GM12872 (cell line): ENCODE measurements around the gene CEMIP.

Source experiments
- TF ChIP-seq, protein P1 (sequence below): IDR thresholded peaks from 3 replicates; pipeline ENCODE4 v1.5.1; 2011; ENCODE audit warnings: low read depth, mild to moderate bottlenecking, low read length, moderate library complexity; ENCODE audit not compliant: insufficient read depth

CEMIP gene

DNA sequence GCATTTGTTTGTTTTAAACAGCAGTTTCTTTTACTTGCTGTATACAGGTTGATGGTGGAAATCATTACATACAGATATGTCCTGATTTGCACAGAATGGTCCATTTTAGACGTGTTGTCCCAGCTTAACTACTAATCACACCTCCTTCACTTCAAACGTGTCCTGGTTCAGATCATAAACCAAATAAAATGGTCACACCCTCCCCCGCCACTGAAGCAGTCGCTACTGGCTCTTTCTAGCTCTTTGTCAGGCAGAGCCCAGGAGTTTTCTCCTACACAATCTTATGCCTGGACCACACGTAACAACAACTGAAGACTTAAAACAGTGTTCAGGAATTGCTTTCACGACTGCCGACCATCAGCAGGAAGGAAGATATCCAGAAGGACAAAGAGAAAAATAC is 136.9 kb downstream of the CEMIP start:
- TF ChIP-seq, protein P1, sequence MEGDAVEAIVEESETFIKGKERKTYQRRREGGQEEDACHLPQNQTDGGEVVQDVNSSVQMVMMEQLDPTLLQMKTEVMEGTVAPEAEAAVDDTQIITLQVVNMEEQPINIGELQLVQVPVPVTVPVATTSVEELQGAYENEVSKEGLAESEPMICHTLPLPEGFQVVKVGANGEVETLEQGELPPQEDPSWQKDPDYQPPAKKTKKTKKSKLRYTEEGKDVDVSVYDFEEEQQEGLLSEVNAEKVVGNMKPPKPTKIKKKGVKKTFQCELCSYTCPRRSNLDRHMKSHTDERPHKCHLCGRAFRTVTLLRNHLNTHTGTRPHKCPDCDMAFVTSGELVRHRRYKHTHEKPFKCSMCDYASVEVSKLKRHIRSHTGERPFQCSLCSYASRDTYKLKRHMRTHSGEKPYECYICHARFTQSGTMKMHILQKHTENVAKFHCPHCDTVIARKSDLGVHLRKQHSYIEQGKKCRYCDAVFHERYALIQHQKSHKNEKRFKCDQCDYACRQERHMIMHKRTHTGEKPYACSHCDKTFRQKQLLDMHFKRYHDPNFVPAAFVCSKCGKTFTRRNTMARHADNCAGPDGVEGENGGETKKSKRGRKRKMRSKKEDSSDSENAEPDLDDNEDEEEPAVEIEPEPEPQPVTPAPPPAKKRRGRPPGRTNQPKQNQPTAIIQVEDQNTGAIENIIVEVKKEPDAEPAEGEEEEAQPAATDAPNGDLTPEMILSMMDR, result no peak

GRCh38 chr15:80918196-80918783 is 139.1 kb downstream of the CEMIP start:
- TF ChIP-seq, protein P1, result no peak

DNA sequence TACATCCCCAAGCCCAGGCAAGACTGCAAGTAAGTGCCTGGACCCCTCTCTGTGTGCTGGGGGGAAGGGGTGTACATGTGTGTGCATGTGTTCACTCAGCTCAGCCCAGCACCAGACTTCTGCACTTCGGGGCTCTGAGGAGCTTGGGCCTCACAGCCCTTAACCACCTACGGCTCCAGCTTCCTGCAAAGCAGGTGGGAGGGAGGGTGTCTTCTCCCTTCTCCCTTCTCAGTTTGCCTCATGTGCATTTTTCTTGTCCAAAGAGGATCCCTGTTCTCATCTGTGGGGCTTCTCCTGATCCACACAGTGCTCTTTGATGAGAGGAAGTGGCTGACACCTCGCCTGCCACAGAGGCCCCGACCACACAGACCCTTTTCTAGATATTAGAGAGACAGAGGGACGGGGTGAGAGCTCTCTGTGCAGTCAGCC is 141.1 kb downstream of the CEMIP start:
- TF ChIP-seq, protein P1, result no peak

- TF ChIP-seq, protein P1, result no peak
Observed at GRCh38 chr15:80921736-80922410, 142.7 kb downstream of the CEMIP start.

DNA sequence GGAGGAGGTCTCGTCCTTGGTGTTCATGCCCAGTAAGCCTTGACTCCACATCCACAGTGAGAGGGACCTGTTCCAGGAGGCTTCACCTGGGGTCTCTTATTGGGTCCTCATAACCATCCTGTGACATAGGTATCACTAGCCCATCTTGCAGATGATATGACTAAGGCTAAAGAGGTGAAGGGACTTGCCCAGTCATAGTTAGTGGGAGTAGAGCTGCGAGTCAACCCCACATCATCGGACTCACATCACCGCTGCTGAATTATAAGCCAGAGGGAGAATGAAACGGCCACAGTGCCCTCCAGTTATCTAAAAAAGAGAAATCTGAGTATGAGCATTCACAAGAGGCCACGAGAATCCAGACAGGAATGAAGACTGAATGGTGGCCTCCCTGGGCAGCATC is 144.5 kb downstream of the CEMIP start:
- TF ChIP-seq, protein P1, result no peak

- TF ChIP-seq, protein P1, result no peak
Observed at GRCh38 chr15:80924278-80924677, 145.1 kb downstream of the CEMIP start.

DNA sequence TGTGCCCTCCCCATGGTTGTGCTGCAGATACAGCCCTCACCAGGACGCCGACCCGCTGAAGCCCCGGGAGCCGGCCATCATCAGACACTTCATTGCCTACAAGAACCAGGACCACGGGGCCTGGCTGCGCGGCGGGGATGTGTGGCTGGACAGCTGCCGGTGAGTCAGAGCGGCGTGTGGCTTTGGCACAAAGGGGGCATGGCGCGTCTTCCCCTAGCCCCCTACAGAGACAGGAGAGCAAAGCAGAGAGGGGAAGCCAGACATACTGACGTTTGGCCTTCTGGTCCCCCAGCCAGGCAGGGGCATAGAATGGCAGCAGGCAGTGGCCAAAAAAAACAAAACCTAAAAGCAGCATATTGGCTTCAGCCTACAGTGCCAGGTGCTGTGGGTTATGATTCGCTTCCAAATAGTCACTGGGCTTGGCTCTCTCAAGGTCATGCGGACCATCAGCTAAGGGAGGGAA is 146.5 kb downstream of the CEMIP start:
- TF ChIP-seq, protein P1, result no peak
